ENCODE measurements around the gene SFSWAP. TPM values are rescaled to one million over a fixed set of nuclear protein-coding genes. Genes with fewer than 3 reads are reported as not detected.
"Not testable (repeated sequence)": the region's sequence is repeated elsewhere in the genome, so short reads cannot be mapped to it uniquely, and the experiment has no call there.

Gene SFSWAP
- polyA plus RNA-seq, 3 donors, result 43.9 to 61.8 (median 44.8) TPM

DNA sequence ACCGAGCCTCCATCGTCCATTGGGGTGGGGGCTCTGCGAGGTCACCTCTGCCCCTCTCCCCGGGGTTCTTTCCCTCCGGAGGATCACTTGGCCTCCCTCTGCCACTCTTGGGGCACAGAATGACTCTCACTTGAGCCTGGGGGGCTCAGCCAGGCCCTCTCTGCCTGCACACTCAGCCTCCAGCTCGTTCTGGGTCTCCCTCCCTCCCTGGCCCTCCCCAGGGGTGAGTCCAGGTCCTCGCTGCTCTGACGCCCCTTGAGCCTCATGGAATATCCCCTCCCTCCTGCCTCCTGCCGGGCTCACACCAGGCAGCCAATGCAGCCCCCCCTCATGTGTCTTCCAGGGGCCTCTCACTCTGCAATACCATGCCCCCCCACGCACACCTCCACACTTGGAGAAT lies 17.7 kb upstream of the SFSWAP start:
- DNase-seq (ENCODE audit: extremely low read depth in 1 of 11, low read depth in 9 of 11, low spot score in 4 of 11), result no peak

DNA sequence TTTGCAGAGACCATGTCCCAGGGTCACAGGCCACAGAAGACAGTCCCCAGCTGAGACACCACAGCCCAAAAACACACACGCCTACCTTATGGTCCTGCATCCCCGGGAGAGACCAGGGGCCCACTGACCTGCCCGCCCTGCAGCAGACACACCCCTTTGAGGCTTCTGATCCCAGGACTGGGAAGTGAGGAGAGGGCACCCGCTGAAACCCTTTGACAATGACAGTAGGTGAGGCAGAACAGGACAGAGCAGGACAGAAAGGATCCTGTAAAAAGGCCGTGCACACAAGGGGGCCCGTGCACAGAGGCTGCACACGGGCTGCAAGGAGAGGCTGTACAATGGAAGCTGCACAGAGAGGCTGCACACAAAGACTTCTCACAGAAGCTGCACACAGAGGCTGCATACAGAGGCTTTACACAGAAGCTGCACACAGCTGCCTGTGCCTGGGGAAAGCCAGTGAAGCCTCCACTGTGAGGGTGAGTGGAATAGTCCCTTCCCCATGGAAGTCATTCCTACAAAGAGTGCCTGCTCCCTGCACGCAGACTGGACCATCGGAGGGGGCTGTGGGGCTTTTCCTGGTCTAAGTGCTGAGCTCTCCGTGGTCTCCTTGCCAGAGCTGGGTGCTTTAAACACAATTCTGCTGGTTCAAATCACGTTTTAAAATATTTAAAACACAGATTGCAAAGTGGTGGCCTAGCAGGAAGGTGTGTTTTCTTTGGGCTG lies 16.6 kb upstream of the SFSWAP start:
- DNase-seq (ENCODE audit: extremely low read depth in 1 of 11, low read depth in 9 of 11, low spot score in 4 of 11), result no peak

DNA sequence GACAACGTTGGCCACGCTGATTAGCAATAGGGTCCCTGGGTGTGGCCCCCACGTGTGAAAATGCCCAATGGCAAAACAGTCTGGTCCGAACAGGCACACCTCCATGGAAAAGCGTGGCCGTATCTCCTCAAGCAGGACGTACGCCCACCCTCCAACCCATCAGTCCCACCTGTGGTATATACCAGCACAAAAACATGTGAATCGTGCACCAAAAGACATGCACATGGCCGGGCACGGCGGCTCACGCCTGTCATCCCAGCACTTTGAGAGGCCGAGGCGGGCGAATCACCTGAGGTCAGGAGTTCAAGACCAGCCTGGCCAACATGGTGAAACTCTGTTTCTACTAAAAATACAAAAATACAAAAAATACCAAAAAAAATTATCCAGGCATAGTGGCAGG lies 14.9 kb upstream of the SFSWAP start:
- DNase-seq (ENCODE audit: extremely low read depth in 1 of 11, low read depth in 9 of 11, low spot score in 4 of 11), result no peak

DNA sequence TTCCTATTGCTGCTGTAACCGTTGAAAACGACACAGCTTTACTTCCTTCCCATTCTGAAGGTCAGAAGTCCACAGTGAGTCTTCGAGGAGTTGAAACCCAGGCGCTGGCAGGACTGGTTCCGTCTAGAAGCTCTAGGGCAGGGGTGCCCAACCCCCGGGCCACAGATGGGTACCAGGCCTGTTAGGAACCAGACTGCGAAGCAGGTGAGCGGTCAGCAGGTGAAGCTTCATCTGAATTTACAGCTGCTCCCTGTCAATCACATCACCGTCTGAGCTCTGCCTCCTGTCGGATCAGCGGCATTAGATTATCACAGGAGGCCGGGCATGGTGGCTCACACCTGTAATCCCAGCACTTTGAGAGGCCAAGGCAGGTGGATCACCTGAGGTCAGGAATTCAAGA lies 12.6 kb upstream of the SFSWAP start:
- no peak for DNase-seq (ENCODE audit: extremely low read depth in 1 of 11, low read depth in 9 of 11, low spot score in 4 of 11)

DNA sequence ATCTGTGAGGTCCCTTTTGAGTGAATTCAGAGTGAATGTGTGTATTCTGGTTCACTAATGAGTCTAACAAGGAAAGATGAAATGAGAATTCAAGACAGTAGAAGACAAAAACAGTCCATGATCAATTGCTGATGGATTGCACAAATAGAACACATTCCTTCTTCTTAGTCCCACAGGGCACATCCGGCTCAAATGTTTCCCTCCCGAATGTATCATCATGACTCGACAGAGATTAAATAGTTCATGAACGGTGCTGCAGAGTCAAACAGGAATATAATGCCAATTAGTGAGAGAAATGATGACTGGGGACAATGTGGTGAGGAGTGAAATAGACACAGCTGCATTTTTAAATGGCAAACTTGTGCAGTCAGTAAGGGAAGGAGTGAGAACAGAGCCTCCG lies 11.5 kb upstream of the SFSWAP start:
- DNase-seq (ENCODE audit: extremely low read depth in 1 of 11, low read depth in 9 of 11, low spot score in 4 of 11), result no peak

DNA sequence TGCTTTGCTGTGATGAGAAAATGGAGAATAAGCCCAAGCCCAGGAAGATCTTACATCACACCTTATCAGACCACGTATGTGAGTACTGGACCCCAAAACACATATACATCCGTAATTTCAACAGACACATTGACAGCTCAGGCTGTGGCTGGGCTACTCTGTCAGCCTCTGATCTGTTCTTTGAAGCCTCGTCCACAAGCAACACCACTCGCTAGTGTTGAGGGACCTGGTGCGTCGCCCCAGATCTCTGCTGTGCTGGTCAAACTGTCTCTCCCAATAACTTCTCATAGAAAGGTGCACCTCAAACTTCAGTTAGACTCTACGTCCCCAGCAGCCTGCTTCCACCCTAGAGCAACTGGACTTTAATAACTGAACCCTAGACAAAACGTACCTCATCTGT lies 10.6 kb upstream of the SFSWAP start:
- no peak for DNase-seq (ENCODE audit: extremely low read depth in 1 of 11, low read depth in 9 of 11, low spot score in 4 of 11)

DNA sequence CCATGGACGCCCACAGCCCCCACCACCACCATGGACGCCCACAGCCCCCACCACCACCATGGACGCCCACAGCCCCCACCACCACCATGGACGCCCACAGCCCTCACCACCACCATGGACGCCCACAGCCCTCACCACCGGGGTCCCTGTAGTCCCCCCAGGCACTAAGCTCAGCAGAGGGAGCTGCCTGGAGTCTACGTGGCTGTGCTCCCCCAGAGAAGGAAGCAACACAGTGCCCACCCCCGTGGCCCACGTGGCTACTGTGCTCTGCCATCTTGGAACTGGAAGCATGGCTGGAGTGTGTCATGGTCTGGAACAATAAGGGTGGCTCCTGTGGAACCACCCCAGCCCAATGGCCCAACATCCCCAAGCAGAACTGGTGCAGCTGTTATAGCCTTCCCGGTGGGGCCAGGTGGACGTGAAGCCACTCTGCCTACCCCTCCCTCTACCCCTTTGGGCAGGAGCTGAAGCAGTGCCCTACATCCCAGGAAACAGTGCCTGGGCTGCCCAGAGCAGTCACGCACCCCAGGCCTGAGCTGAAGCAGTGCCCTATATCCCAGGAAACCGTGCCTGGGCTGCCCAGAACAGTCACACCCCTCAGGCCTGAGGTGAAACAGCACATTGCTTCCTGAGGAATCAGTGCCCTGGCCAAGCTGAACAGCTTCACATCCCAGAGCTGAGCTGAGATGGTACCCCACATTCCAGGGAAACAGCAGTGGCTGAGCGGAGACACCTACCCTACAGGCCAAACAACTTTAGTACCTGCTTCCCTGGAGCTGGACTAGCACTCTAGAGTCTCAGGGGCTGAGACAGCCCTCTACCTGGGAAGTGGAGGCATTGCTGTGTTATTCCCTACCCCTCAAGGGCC lies 9.0 kb upstream of the SFSWAP start:
- no peak for DNase-seq (ENCODE audit: extremely low read depth in 1 of 11, low read depth in 9 of 11, low spot score in 4 of 11)

DNA sequence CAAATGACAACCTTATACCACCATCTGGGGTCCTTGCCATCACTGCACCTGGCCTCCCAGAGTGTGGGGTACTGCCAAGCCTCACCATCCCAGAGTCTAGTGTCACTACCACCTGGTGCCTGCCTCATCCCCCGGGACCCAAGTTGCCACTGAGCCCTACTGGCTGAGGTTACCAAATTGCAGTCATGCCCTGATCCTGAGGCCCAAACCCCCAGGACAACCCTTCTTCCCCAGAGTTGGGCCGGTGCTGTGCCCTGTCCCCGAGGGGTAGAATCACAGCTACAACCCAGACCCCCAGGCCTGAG lies 8.4 kb upstream of the SFSWAP start:
- DNase-seq (ENCODE audit: extremely low read depth in 1 of 11, low read depth in 9 of 11, low spot score in 4 of 11), result no peak

DNA sequence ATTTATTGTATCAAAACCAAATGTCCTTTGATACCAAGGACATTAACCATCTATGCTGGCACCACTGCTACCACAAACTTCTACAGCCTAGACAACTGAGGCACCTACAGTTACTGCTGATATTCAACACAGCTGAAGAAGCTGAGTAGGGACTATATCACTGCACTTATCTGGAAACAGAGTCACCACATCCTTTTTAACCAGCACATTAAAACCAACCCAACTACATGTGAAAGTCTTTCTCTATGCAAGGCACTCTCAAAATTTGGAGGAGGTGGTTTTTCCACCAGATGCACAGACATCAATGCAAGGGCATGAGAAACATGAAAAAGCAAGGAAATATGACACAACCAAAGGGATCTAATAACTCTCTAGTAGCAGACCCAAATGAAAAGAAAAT lies 7.7 kb upstream of the SFSWAP start:
- no peak for DNase-seq (ENCODE audit: extremely low read depth in 1 of 11, low read depth in 9 of 11, low spot score in 4 of 11)

DNA sequence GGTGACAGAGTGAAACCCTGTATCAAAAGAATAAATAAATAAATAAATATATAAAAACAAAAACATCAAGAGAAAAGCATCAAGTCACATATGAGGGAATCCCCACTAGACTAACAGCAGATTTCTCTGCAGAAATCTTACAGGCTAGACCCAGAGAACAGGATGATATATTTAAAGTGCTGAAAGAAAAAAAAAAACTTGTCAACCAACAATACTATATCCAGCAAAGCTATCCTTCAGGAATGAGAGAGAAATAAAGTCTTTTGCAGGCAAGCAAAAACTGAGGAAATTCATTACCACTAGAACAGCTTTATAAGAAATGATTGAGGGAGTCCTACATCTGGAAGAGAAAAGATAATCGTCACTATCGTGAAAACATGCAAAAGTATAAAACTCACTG lies 6.4 kb upstream of the SFSWAP start:
- DNase-seq (ENCODE audit: extremely low read depth in 1 of 11, low read depth in 9 of 11, low spot score in 4 of 11), result no peak

DNA sequence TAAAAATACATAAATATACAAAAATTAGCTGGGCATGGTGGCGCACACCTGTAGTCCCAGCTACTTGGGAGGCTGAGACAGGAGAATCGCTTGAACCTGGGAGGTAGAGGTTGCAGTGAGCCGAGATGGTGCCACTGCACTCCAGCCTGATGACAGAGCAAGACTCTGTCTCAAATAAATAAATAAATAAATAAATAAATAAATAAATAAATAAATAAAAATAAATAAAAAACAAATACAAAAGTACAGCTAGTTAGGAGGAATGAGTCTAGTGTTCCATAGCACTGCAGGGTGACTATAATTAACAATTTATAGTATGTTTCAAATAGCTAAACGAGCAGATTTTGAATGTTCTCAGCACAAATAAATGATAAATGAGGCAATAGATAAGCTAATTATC lies 4.2 kb upstream of the SFSWAP start:
- DNase-seq (ENCODE audit: extremely low read depth in 1 of 11, low read depth in 9 of 11, low spot score in 4 of 11), result not testable (repeated sequence)

DNA sequence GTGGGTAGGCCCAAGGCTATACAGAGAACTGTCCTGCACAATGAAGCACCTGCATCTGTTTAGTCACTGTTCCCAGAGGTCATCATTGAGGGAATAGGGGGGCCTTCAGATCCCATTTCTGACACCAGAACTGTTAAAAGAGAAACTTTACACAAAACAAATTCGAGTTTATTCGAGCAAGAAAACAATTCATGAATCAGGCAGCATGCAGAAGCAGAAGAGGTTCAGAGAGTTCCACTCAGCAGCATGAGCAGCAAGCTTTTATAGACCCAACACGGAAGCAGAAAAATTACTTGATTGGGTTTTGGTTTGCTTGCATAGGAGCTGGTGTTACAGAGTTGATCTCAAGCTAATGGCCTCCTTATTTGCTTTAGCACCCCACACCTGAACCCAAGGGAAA lies 1.7 kb upstream of the SFSWAP start:
- no peak for DNase-seq (ENCODE audit: extremely low read depth in 1 of 11, low read depth in 9 of 11, low spot score in 4 of 11)

DNA sequence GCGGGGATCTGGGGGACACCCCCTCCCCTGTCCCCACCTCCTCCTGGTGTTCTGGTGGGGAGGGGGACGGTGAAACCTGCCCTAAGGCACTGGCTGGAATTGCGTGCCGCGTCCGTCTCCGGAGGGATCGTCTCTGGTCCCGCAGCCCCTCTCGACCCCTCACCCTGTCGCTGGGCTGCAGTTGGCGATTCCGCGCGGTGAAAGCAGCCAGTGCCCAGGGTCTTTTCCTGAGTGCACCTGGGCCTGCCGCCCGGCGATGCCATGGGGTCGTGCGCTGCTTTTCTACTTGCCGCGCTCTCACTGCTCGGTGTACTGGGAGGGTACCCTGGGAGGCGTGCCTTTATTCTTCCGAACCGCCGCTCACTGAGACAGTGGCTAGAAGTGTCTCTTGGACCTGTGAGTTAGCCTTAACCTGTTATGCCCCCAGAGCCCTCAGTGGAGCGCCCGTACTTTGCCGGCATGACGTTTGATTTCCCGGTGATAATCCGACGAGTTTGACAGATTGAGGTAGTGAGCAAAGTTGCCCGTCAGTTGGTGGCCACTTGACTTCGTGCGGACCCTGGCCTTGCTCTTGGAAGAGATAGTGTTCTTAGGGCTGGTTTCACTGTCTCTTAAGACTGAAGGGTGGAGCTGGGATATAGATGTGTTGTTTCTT lies 788 bp downstream of the SFSWAP start:
- DNase-seq (ENCODE audit: extremely low read depth in 1 of 11, low read depth in 9 of 11, low spot score in 4 of 11), result no peak

DNA sequence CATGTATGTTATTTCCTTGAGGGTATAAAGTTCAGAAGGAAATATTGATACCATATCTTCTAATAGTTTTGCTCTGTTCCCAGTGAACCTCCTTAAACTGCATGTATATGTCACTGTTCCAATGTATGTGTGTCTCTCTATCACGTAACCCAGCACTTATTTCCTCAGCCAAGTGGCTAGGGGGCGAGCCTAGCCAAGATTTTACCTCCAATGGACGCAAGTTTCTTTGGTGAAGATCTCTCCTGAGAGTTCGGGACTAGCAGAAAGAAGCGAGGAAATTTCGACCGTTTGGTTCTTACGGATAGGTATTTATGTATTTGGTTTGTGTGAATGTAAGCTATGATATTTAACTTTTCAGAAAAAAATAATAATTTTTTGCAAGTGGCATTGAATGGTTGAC lies 2.5 kb downstream of the SFSWAP start:
- DNase-seq (ENCODE audit: extremely low read depth in 1 of 11, low read depth in 9 of 11, low spot score in 4 of 11), result no peak

DNA sequence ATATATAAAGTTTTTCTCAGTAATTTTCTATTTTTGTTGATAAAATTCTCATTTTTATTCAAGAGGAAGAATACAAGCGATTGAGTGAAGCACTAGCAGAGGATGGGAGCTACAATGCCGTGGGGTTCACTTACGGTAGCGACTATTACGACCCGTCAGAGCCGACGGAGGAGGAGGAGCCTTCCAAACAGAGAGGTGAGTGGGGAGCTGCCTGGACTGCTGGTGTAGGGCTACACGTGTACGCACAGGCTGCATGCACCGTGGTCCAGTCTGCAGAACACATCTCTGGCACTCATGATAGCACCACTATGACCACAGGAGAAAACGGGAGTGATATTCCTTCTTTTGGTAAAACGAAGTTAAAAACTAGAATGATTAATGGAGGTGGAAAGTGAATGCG lies 3.9 kb downstream of the SFSWAP start:
- no peak for DNase-seq (ENCODE audit: extremely low read depth in 1 of 11, low read depth in 9 of 11, low spot score in 4 of 11)

DNA sequence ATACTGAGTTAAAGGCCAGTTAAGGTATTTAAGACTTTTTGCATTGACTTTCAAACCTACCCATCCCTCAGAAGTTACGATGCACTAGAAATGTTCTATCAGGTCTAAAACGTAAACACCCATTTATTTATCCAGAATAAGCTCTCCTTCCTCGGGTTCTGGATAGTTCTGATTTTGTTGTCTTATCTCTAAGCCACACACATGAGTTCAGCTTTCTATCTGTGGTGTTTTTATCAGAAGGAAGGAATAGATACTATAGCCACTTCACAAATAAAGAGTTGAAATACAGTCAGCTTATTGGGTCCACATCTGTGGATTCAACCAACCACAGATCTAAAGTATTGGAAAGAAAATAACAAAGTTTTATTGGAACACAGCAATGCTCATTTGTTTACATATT lies 5.4 kb downstream of the SFSWAP start:
- no peak for DNase-seq (ENCODE audit: extremely low read depth in 1 of 11, low read depth in 9 of 11, low spot score in 4 of 11)

DNA sequence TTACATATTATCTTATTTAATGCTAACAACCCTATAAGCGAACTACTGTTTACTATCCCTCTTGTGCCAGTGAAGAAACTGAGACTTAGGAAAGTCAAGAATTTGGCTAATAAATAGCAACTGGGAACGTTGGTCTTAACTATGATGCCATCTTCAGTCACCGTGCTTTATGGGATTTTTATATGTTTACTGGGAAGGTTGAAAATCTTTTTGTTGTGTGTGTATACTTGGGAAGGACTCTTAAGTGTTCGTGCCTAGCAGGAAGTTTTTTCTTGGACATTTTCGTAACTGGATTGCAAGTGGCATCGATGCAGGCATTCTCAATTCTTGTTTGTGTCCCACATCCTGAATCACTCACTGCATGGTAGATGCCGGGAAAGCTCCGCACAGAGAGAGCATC lies 9.4 kb downstream of the SFSWAP start:
- DNase-seq (ENCODE audit: extremely low read depth in 1 of 11, low read depth in 9 of 11, low spot score in 4 of 11), result no peak

DNA sequence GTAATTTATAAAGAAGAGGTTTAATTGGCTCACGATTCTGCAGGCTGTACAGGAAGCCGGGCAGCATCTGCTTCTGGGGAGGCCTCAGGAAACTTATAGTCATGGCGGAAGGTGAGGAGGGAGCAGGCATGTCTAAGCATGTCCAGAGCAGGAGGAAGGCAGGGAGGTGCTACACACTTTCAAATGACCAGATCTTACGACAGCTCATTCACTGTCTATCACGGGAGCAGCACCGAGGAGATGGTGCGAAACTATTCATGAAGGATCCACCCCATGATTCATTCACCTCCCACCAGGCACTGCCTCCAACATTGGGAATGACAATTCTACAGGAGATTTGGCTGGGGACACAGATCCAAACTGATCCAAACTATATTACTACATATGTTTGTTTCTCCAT lies 10.0 kb downstream of the SFSWAP start:
- no peak for DNase-seq (ENCODE audit: extremely low read depth in 1 of 11, low read depth in 9 of 11, low spot score in 4 of 11)

DNA sequence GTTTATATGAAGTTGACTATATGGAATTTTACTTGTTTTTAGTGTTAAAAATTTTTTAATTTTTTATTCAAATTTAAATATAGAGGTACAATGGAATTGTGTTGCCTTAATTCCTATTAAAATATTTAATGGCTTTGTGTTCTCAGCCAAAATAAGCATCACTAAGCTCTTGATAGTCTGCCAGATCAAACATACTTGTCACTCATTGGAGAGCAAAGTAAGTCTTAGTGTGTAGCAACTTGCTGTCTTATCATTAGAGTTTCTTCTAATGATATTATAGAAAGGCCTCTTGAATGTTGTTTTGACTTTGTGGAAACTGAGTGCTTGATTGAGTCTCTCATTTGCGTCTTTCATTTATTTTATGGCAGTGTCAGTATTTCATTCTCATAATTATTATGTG lies 10.7 kb downstream of the SFSWAP start:
- DNase-seq (ENCODE audit: extremely low read depth in 1 of 11, low read depth in 9 of 11, low spot score in 4 of 11), result no peak

DNA sequence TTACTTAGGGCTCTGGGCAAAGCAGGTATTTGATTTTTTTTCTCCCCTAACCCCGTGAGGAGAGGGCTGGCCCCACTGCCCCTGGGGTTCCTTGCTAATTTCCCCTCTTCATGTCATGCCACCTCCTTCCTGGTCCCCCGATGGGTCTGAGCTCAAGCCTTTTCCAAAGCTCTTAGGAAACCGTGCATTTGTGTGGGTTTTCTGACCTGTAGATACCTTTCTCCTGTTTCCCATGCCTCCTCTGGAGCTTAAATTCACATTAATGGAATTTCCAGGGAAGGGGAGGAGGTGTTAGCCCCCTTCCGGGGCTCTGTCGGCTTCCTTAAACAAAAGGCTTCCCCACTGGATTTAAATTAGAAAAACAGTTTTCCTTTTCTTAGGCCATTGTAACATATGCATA lies 12.6 kb downstream of the SFSWAP start:
- DNase-seq (ENCODE audit: extremely low read depth in 1 of 11, low read depth in 9 of 11, low spot score in 4 of 11), result no peak
